Measurements from ENCODE around the gene LRRFIP2. TPM values are rescaled to one million over a fixed set of nuclear protein-coding genes. Genes with fewer than 3 reads are reported as not detected.

The LRRFIP2 gene
- total RNA-seq, 1 donor from 2014 or later = 40.0 TPM

- Mint-ChIP-seq H3K4me1 (ENCODE audit: unreplicated experiment) (peaks cover 18% of the 10 kb centered on the region), H3K4me3 (ENCODE audit: unreplicated experiment) (no peak overlapping the region), H3K36me3 (ENCODE audit: low read depth, unreplicated experiment) (no peaks in the 10 kb centered on the region)
Observed at GRCh38 chr3:37155782-37156181, 18.6 kb downstream of the LRRFIP2 start.

GRCh38 chr3:37154668-37155314, 19.6 kb downstream of the LRRFIP2 start:
- Mint-ChIP-seq H3K27ac (ENCODE audit: unreplicated experiment) (no peak overlapping the region), H3K27me3 (ENCODE audit: unreplicated experiment) (no peaks in the 10 kb centered on the region), H3K4me1 (ENCODE audit: unreplicated experiment) (peaks cover 18% of the 10 kb centered on the region), H3K9me3 (ENCODE audit: unreplicated experiment) (no peaks in the 10 kb centered on the region), H3K36me3 (ENCODE audit: low read depth, unreplicated experiment) (no peaks in the 10 kb centered on the region), H3K4me3 (ENCODE audit: unreplicated experiment) (no peak overlapping the region)
- DNase-seq (ENCODE audit: low spot score) = no peak
- no peak for TF ChIP-seq CTCF (IDR thresholded peaks at IDR 0.05; ENCODE audit: unreplicated experiment)

More at GRCh38 chr3:37155782-37156181, 18.6 kb downstream of the LRRFIP2 start:
- Mint-ChIP-seq H3K9me3 (ENCODE audit: unreplicated experiment) (no peaks in the 10 kb centered on the region), H3K27ac (ENCODE audit: unreplicated experiment) (no peak overlapping the region), H3K27me3 (ENCODE audit: unreplicated experiment) (no peaks in the 10 kb centered on the region)
- TF ChIP-seq CTCF (IDR thresholded peaks at IDR 0.05; ENCODE audit: unreplicated experiment) = no peak
- DNase-seq (ENCODE audit: low spot score) = no peak

GRCh38 chr3:37150621-37151020, 23.8 kb downstream of the LRRFIP2 start:
- Mint-ChIP-seq H3K27ac (ENCODE audit: unreplicated experiment) (no peak overlapping the region), H3K4me1 (ENCODE audit: unreplicated experiment) (peaks cover 33% of the 10 kb centered on the region), H3K4me3 (ENCODE audit: unreplicated experiment) (peak overlapping the region; percentile 25), H3K27me3 (ENCODE audit: unreplicated experiment) (peaks cover 2% of the 10 kb centered on the region), H3K9me3 (ENCODE audit: unreplicated experiment) (no peaks in the 10 kb centered on the region), H3K36me3 (ENCODE audit: low read depth, unreplicated experiment) (peaks cover 4% of the 10 kb centered on the region)
- DNase-seq (ENCODE audit: low spot score) = no peak
- TF ChIP-seq CTCF (IDR thresholded peaks at IDR 0.05; ENCODE audit: unreplicated experiment) = no peak

- Mint-ChIP-seq H3K27ac (ENCODE audit: unreplicated experiment) (no peak overlapping the region), H3K4me1 (ENCODE audit: unreplicated experiment) (peaks cover 31% of the 10 kb centered on the region), H3K4me3 (ENCODE audit: unreplicated experiment) (no peak overlapping the region), H3K36me3 (ENCODE audit: low read depth, unreplicated experiment) (peaks cover 4% of the 10 kb centered on the region), H3K27me3 (ENCODE audit: unreplicated experiment) (peaks cover 2% of the 10 kb centered on the region), H3K9me3 (ENCODE audit: unreplicated experiment) (no peaks in the 10 kb centered on the region)
- no peak for TF ChIP-seq CTCF (IDR thresholded peaks at IDR 0.05; ENCODE audit: unreplicated experiment)
- DNase-seq (ENCODE audit: low spot score) = no peak
Observed at GRCh38 chr3:37149257-37149656, 25.1 kb downstream of the LRRFIP2 start.

- Mint-ChIP-seq H3K4me3 (ENCODE audit: unreplicated experiment) (no peak overlapping the region), H3K27me3 (ENCODE audit: unreplicated experiment) (peaks cover 2% of the 10 kb centered on the region), H3K36me3 (ENCODE audit: low read depth, unreplicated experiment) (peaks cover 7% of the 10 kb centered on the region), H3K9me3 (ENCODE audit: unreplicated experiment) (no peaks in the 10 kb centered on the region), H3K27ac (ENCODE audit: unreplicated experiment) (no peak overlapping the region), H3K4me1 (ENCODE audit: unreplicated experiment) (peaks cover 24% of the 10 kb centered on the region)
- no peak for DNase-seq (ENCODE audit: low spot score)
- TF ChIP-seq CTCF (IDR thresholded peaks at IDR 0.05; ENCODE audit: unreplicated experiment) = no peak
Observed at GRCh38 chr3:37148208-37148607, 26.2 kb downstream of the LRRFIP2 start.
